Measurements from ENCODE around the gene PRDM12.

PRDM12 gene

DNA sequence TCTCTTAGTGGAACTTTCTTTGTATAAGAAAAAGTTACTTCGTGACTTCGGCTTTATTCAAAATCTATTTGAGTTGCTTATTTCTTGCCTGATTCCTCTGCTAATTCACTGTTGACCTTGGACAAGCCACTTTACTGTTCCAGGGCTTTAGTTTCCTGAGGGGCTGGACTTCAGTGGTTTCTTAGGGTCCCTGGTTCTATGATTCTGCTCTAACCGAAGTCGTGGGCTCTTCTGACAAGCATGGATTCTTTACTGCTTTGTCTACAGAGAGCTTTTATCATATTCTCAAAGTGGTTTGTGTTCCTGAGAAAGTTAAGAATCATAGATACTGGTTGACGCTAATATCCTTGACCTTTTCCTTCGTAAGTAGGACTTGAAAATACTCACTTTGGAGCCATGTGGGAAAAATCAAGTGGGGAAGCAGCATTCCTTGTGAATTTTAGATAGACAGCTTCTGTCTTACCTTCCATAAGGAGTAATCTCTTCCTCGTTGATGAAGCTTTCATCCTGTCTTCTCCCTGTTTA is 50.3 kb downstream of the PRDM12 start (continued):
- TF ChIP-seq, protein P1, sequence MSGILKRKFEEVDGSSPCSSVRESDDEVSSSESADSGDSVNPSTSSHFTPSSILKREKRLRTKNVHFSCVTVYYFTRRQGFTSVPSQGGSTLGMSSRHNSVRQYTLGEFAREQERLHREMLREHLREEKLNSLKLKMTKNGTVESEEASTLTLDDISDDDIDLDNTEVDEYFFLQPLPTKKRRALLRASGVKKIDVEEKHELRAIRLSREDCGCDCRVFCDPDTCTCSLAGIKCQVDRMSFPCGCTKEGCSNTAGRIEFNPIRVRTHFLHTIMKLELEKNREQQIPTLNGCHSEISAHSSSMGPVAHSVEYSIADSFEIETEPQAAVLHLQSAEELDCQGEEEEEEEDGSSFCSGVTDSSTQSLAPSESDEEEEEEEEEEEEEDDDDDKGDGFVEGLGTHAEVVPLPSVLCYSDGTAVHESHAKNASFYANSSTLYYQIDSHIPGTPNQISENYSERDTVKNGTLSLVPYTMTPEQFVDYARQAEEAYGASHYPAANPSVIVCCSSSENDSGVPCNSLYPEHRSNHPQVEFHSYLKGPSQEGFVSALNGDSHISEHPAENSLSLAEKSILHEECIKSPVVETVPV (CRISPR knock-in tag; IDR thresholded peaks at IDR 0.05) = no peak

DNA sequence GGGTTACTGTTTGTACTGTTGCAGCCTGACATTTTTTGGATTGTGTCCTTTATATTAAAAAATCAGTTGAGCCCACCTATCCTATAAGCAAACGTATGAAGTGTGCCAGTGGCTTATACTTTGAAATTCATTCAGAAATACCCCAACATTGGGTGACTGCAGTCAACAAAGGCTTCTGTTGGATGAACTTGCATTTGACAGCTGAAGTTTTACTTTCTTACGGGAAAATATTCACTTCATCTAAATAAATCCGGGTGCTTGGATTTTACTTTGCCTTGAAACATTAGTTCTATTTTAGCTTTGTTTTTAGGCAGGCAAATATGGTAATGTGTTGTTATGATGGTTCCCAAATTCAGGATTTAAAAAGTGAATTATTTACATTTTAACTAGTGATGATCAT is 50.9 kb downstream of the PRDM12 start:
- ATAC-seq = no peak
- TF ChIP-seq, protein P2, sequence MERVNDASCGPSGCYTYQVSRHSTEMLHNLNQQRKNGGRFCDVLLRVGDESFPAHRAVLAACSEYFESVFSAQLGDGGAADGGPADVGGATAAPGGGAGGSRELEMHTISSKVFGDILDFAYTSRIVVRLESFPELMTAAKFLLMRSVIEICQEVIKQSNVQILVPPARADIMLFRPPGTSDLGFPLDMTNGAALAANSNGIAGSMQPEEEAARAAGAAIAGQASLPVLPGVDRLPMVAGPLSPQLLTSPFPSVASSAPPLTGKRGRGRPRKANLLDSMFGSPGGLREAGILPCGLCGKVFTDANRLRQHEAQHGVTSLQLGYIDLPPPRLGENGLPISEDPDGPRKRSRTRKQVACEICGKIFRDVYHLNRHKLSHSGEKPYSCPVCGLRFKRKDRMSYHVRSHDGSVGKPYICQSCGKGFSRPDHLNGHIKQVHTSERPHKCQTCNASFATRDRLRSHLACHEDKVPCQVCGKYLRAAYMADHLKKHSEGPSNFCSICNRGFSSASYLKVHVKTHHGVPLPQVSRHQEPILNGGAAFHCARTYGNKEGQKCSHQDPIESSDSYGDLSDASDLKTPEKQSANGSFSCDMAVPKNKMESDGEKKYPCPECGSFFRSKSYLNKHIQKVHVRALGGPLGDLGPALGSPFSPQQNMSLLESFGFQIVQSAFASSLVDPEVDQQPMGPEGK (CRISPR knock-in tag; IDR thresholded peaks at IDR 0.05; ENCODE audit: borderline replicate concordance) = no peak
- TF ChIP-seq ZNF8 (CRISPR knock-in tag; IDR thresholded peaks at IDR 0.05) (no peak), GLIS3 (CRISPR knock-in tag; IDR thresholded peaks at IDR 0.05) (no peak), TOX (CRISPR knock-in tag; IDR thresholded peaks at IDR 0.05; ENCODE audit: borderline replicate concordance) (no peak), ISL1 (CRISPR knock-in tag; IDR thresholded peaks at IDR 0.05) (no peak), ZC3H10 (CRISPR knock-in tag; IDR thresholded peaks at IDR 0.05) (no peak), POU6F1 (CRISPR knock-in tag; IDR thresholded peaks at IDR 0.05; ENCODE audit: borderline replicate concordance, low read depth) (no peak), CSDC2 (CRISPR knock-in tag; IDR thresholded peaks at IDR 0.05) (no peak), BACH2 (CRISPR knock-in tag; IDR thresholded peaks at IDR 0.05; ENCODE audit: borderline replicate concordance) (no peak), SNAI2 (CRISPR knock-in tag; IDR thresholded peaks at IDR 0.05) (no peak), ZNF565 (CRISPR knock-in tag; conservative IDR thresholded peaks at IDR 0.05; ENCODE audit: low read depth) (no peak), ESRRG (CRISPR knock-in tag; IDR thresholded peaks at IDR 0.05) (no peak), ZNF70 (CRISPR knock-in tag; IDR thresholded peaks at IDR 0.05) (no peak)
- TF ChIP-seq, protein P3, sequence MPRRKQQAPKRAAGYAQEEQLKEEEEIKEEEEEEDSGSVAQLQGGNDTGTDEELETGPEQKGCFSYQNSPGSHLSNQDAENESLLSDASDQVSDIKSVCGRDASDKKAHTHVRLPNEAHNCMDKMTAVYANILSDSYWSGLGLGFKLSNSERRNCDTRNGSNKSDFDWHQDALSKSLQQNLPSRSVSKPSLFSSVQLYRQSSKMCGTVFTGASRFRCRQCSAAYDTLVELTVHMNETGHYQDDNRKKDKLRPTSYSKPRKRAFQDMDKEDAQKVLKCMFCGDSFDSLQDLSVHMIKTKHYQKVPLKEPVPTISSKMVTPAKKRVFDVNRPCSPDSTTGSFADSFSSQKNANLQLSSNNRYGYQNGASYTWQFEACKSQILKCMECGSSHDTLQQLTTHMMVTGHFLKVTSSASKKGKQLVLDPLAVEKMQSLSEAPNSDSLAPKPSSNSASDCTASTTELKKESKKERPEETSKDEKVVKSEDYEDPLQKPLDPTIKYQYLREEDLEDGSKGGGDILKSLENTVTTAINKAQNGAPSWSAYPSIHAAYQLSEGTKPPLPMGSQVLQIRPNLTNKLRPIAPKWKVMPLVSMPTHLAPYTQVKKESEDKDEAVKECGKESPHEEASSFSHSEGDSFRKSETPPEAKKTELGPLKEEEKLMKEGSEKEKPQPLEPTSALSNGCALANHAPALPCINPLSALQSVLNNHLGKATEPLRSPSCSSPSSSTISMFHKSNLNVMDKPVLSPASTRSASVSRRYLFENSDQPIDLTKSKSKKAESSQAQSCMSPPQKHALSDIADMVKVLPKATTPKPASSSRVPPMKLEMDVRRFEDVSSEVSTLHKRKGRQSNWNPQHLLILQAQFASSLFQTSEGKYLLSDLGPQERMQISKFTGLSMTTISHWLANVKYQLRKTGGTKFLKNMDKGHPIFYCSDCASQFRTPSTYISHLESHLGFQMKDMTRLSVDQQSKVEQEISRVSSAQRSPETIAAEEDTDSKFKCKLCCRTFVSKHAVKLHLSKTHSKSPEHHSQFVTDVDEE (CRISPR knock-in tag; IDR thresholded peaks at IDR 0.05) = no peak
- TF ChIP-seq, protein P1 (CRISPR knock-in tag; IDR thresholded peaks at IDR 0.05) = no peak

DNA sequence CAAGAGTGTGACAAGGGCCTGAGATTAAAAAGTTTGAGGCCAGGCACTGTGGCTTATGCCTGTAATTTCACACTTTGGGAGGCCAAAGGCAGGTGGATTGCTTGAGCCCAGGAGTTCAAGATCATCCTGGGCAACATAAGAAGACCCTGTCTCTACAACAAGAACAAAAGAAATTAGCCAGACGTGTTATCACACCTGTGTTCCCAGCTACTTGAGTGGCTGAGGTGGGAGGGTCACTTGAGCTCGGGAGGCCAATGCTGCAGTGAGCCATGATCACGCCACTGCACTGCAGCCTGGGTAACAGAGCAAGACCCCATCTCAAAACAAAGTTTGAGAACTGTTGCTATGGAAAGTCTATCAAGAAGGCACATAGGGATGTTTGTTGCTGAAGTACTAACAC is 54.2 kb downstream of the PRDM12 start:
- TF ChIP-seq ARNTL (CRISPR knock-in tag; IDR thresholded peaks at IDR 0.05; ENCODE audit: borderline replicate concordance, low read depth) = no peak
- TF ChIP-seq ZC3H10 (CRISPR knock-in tag; IDR thresholded peaks at IDR 0.05) = no peak
- no peak for TF ChIP-seq POU6F1 (CRISPR knock-in tag; IDR thresholded peaks at IDR 0.05; ENCODE audit: borderline replicate concordance, low read depth)
- TF ChIP-seq RARB (CRISPR knock-in tag; IDR thresholded peaks at IDR 0.05) = no peak
- no peak for TF ChIP-seq ZFP3 (CRISPR knock-in tag; IDR thresholded peaks at IDR 0.05)
- TF ChIP-seq ZFP30 (CRISPR knock-in tag; IDR thresholded peaks at IDR 0.05) = no peak
- no peak for TF ChIP-seq SNAI2 (CRISPR knock-in tag; IDR thresholded peaks at IDR 0.05)
- TF ChIP-seq ZNF70 (CRISPR knock-in tag; IDR thresholded peaks at IDR 0.05) = no peak
- TF ChIP-seq, protein P1 (CRISPR knock-in tag; IDR thresholded peaks at IDR 0.05) = no peak
- TF ChIP-seq TOX (CRISPR knock-in tag; IDR thresholded peaks at IDR 0.05; ENCODE audit: borderline replicate concordance) = no peak
- no peak for ATAC-seq

Data from SK-N-SH treated with all-trans-retinoic acid at 6 μM for 48 hours (cell line).